8988T (cell line): ENCODE measurements around the gene DNMT3A.
A peak's percentile ranks its signal among the peaks of the same experiment; 100 is the strongest.

ENCODE experiments used
- DNase-seq: peaks from one replicate; pipeline ENCODE4 v3.0.0; 2011

The DNMT3A gene

DNA sequence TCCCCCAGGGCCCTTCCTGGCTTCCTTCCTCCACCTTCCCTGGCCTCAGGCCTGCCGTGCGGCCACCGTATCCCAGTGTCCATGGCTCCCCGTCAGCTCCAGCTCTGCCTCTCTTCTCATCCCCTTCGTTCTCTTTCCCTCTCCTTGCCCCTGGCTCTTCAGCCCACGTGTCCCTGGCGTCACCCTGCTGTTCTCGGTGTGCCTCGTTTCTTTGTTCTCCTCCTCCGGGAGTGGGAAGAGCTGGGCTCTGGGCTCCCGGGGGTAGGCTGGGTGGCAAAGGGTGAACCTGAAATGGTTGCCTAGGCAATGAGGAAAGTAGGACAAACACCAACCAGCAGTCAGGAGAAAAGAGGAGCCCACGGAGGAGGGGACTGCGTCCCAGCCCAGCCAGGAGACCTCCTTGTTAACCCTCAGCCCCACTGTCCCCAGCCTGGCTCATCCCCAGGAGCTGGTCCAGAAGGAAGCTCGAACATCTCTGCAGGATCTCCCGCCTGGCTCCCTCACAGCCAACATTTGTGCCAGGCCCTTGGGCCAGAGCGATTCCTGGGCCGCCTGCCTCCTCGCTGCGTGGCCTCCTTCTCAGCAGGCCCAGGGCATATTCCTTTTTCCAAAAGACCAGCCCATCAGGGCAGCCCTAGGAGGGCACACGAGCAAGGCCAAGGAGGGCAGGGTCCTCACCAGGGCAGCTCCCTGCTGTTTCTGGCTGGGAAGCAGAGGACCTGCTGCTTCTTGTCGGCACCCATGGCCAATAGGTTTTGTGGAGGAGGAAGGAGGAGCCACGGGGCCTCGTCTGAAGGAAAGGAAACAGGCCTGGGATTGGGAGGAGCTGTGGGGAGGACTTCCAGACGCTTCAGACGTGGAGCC is 30.9 kb upstream of the DNMT3A start:
- DNase-seq: no peak

DNA sequence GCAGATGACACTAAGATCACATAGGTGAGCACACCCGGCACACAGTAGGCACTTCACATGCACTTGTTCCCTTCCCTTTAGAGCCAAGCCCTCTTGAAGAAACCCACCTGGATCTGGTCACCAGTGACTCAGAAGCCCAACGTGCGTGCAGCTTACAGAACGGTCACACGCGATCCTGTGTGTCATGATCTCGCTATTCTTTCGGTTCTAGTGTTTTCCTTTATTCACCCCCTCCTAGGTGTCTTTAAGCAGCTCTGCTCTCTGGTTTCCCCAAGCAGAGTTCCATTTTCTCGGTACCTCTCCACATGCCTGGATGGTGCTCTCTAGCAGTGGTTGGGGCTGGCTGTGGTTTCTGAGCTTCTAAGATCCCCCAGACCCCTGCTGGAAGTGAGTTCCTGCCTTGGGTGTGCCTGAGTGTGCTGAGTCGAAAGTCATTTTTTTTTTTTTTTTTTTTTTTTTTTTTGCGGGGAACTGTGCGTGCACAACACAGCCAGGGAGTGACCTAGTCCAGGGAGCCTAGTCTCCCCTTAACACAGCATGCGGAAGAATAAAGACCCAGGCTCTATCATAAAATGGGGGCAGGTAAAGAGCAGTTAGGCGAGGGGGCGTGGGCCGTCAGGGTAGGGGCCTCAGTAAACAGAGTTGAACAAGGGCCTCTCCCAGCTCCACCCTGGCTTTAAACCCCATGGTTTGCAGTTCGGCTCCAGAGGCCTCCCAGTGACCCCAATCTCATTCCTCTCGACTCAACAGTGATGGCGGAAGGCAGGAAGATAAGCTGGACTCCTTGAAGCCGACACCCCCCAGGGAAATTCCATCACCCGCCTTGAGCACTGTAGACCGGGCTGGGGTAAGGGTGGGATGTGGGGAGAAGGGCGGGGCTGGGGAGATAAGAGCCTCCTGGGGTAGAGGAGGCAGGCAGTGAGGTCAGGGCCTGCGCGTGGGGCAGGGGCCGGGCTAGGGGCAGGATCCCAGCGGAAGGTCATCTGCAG is 29.8 kb upstream of the DNMT3A start:
- DNase-seq: no peak

DNA sequence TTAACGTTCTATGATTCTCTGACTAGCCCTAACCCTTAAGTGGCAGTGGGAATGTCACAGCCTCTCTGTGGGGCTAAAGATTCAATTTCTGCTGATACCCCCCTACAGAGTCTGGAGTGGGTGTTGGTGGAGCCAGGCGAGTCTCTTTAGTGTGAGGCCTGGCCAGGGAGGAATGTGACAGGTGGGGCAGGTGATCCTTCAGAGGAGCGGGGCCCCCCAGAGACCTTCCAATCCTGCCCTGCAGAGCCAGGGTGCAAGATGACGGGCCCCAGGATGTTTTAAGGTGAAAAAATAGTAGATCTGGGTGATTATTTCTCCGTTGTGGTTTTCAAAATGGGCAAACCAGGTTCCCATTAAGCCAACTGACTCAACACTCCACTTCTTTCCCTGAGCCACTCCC is 28.2 kb upstream of the DNMT3A start:
- DNase-seq: no peak

DNA sequence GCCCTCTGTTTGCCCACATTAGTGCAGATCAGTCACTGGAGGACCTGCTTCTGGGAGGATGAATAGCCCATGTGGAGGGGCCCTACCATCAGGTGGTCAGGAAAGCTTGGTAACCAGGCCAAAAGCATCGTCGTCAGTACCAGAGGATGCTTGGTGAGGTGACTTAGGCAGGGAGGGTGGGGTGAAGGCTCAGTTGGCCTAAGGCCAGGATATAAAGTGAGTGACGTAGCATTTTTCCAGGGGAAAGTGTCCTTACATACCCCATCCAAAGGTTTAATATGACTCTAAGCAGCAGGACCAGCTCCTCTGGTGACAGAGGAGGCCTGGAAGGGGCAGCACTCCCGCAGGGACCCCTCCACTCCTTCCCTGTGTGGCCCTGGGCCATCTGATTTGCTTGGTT is 27.7 kb upstream of the DNMT3A start:
- DNase-seq: no peak

DNA sequence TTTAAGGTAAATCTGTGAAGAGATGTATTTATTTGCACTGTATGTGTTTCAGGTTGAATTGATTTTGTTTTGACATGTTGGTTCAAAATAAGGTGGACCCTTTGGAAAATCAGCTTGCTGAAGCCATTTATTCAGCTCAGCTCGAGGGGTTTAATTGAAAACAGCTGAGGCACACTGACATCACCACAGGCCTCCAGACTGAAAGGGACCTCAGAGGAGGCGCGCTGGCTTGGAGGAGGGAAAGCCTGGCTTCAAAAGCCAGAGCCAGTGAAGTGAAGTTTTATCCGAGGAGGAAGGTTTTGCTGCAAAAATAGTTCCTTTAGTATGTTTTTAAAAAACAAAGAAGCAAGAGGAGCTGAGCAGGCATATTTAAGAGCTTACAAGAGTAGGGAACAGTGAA is 26.9 kb upstream of the DNMT3A start:
- no peak for DNase-seq

GRCh38 chr2:25367296-25367695 is 25.6 kb upstream of the DNMT3A start:
- DNase-seq: no peak

DNA sequence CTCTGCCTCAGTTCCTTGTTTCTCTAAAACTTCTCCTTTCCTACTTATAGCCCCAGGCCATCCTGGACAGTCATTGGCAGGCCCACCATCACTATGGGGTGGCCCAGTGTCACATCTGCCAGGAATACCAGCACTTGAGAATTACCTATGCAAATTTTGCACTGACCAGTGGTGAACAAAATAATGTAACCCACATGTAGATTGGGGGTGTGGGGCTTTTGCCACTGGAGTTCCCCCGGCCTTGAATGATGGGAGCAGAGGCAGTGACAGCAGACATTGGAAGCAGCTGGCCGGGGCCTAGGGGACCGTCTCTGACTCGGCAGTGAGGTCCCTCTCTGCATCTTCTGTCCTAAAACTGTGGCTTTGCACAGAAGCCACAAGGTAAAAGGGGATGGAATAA is 24.9 kb upstream of the DNMT3A start:
- DNase-seq: no peak

GRCh38 chr2:25365241-25365640 is 23.5 kb upstream of the DNMT3A start:
- DNase-seq: no peak

DNA sequence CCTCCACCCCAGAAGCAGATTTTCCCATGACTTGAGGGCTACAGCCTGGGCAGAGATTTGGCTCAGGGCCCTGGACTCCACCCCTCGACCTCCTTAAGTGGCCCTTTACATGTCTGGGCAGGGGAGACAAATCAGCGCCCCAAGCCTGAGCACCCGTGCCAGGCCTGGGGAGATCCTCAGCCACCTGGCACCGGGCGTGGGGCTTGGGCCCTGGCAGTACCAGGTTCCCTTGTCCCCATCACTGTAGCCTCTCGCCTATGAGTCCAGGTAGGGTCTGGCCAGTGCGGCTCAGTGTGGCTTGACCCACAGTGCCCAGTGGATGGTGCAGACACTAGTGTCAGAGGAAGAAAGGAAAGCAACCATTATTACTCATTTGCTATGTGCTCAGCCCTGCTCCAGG is 22.0 kb upstream of the DNMT3A start:
- DNase-seq: no peak

- DNase-seq: no peak
Observed at GRCh38 chr2:25362434-25363145, 20.9 kb upstream of the DNMT3A start.

GRCh38 chr2:25362049-25362433 is 20.3 kb upstream of the DNMT3A start:
- DNase-seq: peak; percentile 88

DNA sequence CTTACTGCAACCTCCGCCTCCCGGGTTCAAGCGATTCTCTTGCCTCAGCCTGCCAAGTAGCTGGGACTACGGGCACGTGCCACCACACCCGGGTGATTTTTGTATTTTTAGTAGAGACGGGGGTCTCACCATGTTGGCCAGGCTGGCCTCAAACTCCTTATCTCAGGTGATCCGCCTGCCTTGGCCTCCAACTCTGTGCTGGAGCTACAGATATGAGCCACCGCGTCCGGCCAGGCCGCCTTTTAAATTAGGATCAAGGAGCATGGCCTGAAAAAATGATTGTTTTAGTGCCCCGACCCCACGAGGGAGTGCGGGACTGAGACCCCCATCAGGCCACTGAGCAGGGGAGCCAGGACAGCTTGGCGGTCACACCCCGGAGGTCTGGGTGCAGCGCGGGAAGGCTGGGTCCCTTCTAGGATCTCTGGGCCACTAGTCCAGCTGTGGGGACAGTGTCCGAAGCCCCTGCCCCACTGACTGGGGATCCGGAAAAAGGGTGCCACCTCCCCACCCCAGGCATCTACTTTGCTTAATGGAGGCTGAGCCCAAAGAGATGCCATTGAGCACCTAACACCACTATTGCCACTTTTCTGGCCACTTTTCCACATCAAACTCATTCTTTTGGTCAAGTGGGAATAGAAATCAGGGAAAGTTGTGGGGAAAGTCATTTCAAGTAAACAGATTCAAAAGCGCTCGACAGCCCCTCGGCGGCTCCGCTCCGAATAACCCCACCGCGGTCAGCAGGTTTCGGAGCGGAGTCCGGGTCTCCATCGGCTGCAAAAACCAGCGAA is 19.7 kb upstream of the DNMT3A start:
- no peak for DNase-seq

- no peak for DNase-seq
Observed at GRCh38 chr2:25358836-25359235, 17.1 kb upstream of the DNMT3A start.

GRCh38 chr2:25358249-25358815 is 16.6 kb upstream of the DNMT3A start:
- no peak for DNase-seq

DNA sequence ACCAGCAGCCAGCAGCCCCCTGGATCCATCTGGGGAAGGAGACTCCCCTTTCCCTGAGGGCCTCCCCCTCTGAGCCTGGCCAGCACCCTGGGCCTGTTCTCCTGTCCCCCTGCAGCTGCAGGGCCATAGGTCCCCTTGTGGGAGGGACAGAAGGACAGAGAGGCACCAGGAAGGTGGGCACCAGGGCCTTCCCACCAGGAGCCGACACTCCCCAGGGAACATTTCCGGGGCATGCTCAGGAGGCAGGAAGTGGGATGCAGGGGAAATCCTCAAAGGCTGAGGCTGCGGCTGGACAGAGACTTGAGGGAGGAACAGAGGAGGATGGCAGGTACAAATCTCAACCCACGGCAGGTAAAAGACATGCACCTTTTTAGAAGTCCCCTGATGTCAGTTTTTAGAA is 14.4 kb upstream of the DNMT3A start:
- no peak for DNase-seq

GRCh38 chr2:25355270-25355669 is 13.5 kb upstream of the DNMT3A start:
- DNase-seq: no peak

DNA sequence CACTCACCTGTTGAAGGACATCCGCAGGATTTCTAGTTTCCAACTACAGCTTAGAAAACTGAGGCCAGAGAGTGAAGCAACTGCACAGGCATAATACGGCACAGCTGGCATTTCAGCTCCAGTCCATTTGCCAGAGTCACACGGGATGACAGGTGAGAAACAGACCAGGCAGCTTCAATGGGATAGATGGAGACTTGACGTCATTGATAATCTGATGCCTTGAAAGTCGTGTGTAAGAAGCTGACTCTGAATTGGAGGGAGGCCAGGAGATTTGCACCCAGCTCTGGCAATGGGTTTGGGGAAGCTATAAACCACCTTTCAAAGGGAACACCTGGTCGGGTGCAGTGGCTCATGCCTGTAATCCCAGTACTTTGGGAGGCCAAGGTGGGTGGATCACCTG is 12.4 kb upstream of the DNMT3A start:
- no peak for DNase-seq

DNA sequence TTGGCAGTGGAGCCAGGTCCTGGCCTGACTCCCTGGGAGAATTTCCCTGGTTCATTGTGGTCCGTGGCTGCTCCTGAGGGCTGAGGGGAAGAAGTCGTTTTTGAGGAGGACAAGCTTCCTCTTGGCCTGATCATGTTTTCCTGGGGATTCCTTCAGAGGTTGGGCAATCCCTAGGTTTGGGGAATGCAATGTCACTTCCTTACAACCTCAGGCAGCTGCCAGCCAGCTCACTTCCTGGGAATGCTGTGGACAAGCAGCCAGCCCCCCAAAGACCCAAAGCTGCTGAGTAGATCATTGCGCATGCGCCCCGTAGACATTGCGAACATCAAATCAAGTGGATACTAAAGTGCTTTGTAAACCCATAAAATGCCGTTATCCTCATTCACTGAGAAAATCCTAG is 7.7 kb upstream of the DNMT3A start:
- DNase-seq: peak; percentile 79

DNA sequence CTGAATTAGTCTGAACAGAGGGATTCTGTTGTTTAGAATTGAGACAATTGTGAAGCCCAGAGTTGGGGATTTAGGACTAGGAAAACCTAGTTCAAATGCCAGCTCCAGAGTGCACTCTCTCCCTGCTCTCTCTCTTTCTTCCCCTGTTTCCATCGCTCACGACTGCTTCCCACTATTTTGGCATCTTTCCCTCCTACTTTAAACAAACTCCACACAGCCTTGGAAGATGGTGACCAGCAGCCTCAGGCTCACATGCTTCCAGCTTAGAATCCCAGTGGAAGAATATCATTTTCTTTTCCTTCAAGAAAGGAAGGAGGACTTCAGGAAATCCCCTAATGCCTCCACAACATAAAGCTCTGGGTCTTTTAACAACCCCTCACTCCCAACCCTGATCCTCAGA is 6.1 kb upstream of the DNMT3A start:
- no peak for DNase-seq

- DNase-seq: peak; percentile 80
Observed at GRCh38 chr2:25347205-25347815, 5.6 kb upstream of the DNMT3A start.

- DNase-seq: no peak
Observed at GRCh38 chr2:25343187-25343825, 1.6 kb upstream of the DNMT3A start.
